ENCODE results near the gene QSOX2.
"Not testable (repeated sequence)": the region's sequence is repeated elsewhere in the genome, so short reads cannot be mapped to it uniquely, and the experiment has no call there.

Gene QSOX2

GRCh38 chr9:136281421-136282271 is 36.0 kb upstream of the QSOX2 start:
- no peak for DNase-seq

- DNase-seq: no peak
These were observed 35.1 kb upstream of the QSOX2 start for GRCh38 chr9:136280535-136281315.

- no peak for DNase-seq
These were observed 33.9 kb upstream of the QSOX2 start for GRCh38 chr9:136279471-136279870.

GRCh38 chr9:136278894-136279293 is 33.3 kb upstream of the QSOX2 start:
- DNase-seq: no peak

- DNase-seq: no peak
These were observed 32.6 kb upstream of the QSOX2 start for GRCh38 chr9:136278221-136278620.

GRCh38 chr9:136277746-136278145 is 32.1 kb upstream of the QSOX2 start:
- no peak for DNase-seq

- no peak for DNase-seq
These were observed 31.1 kb upstream of the QSOX2 start for GRCh38 chr9:136276716-136277115.

GRCh38 chr9:136275655-136276429 is 30.2 kb upstream of the QSOX2 start:
- no peak for DNase-seq

GRCh38 chr9:136274786-136275654 is 29.4 kb upstream of the QSOX2 start:
- no peak for DNase-seq

GRCh38 chr9:136273921-136274785 is 28.5 kb upstream of the QSOX2 start:
- DNase-seq: no peak

- no peak for DNase-seq
These were observed 27.7 kb upstream of the QSOX2 start for GRCh38 chr9:136273244-136273865.

GRCh38 chr9:136270173-136270705 is 24.6 kb upstream of the QSOX2 start:
- no peak for DNase-seq

GRCh38 chr9:136268735-136269134 is 23.1 kb upstream of the QSOX2 start:
- no peak for DNase-seq

GRCh38 chr9:136268318-136268717 is 22.7 kb upstream of the QSOX2 start:
- DNase-seq: no peak

- peak; percentile 76 for DNase-seq
These were observed 21.9 kb upstream of the QSOX2 start for GRCh38 chr9:136267261-136268111.

GRCh38 chr9:136266641-136267040 is 21.0 kb upstream of the QSOX2 start:
- DNase-seq: not testable (repeated sequence)

- no peak for DNase-seq
These were observed 20.1 kb upstream of the QSOX2 start for GRCh38 chr9:136265561-136266355.

All from fibroblast of skin of back (primary cell).